ENCODE measurements around the gene LPAR6.
"Not testable (repeated sequence)": the region's sequence is repeated elsewhere in the genome, so short reads cannot be mapped to it uniquely, and the experiment has no call there.

The LPAR6 gene

GRCh38 chr13:48412881-48413351, at the start of gene LPAR6:
LPAR6 (minus strand) TSS chr13:48413113; CDS start chr13:48412423, 690 bp downstream.
- DNase-seq, result no peak

GRCh38 chr13:48457578-48458242, 44.8 kb upstream of the LPAR6 start:
- no peak for DNase-seq

GRCh38 chr13:48456546-48456945, 43.6 kb upstream of the LPAR6 start:
- DNase-seq, result no peak

GRCh38 chr13:48451196-48451595, 38.3 kb upstream of the LPAR6 start:
- not testable (repeated sequence) for DNase-seq

- no peak for DNase-seq
Observed at GRCh38 chr13:48449656-48450055, 36.7 kb upstream of the LPAR6 start.

DNA sequence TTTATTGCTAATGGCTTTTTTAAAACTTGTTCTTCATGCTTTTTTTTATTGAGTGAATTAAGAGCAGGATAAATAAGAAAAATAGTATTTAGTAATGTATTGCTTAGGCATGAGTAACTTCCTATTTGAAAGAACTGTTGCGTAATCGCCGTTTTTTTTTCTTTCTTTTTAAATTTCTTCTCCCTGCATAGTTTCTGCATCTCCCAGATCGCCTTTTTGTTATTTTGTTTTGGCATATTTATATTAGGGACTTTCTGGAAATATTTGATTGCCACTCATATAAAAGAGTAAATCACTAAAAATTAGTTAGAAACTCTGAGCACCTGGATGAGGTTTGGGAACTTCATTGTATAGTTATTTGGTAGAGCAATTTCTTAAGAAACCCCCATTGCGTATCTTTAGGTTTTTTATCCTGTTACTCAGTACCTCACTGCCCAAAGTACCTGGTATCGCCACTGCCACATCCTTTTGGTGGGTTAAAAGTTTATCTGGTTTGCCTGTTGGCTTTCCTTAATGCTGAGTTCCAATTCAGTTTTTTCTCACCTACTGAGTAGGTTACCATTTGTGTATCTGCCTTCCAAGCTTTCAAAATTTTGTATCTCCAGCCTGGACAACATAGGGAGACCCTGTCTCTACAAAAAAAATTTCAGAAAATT, 36.2 kb upstream of the LPAR6 start:
- DNase-seq, result no peak

DNA sequence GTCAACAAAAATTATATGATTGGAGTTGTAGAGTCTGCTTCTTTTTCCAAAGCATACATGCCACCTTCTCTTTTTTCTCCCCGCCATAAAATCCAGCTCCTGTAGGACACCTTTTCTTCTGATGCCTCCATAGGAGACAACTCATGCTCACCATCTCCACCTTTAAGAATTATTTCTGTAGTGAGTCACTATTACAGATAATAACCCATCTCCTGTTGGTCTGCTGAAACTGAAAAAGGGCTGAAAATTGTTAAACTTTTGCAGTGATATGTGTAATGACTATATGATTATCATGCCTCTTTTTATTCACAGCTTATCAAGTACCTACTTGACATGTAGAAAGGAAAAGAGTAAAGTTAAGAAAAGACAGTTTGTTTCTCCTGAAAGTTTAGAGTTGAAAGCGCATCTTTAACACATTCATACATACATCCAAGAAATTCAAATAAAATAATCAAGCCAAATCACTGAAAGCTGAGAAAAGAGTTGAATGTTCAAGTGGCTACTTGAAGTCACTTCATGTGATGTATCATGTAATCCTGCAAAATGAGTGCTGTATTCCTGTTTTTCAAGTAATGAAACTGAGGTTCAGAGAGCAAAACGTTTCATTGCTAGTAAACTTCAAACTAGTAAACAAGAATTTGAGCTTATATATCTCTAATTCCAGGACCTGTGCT, 35.5 kb upstream of the LPAR6 start:
- DNase-seq, result no peak

GRCh38 chr13:48446464-48446863, 33.6 kb upstream of the LPAR6 start:
- no peak for DNase-seq

DNA sequence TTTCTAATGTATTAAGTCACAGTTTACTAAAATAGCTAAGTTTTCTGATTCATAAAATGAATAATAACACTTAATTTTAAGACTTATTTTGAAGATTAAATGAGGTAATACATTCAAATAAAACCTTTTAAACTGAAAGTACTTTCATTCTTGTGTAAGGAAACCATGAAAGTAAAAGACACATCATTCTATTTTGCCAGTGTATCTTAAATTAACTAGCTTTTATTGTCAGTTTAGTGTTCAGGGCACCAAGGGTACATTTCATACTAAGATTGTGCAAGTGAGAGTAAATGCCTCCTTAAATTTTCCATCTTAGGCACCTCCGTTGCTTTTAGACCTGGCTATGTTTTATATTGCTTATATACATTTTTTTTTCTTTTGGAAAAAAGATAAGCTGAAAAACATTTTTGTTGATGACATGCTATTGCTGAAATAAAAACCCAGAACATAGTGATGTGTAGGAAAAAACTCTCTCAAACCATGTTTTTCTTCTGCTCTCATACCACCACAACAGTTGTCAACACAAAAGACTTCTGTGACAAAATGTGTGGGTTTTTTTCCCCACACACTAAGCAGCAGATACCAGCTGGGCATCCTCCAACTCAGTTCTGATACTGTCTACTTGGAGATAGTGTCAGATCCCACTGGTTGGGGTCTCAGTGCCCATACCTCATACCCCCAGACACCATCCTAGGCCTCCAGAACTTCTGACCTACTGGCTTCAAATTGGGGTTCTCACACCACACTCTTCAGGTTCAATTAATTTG, 30.7 kb upstream of the LPAR6 start:
- DNase-seq, result no peak

DNA sequence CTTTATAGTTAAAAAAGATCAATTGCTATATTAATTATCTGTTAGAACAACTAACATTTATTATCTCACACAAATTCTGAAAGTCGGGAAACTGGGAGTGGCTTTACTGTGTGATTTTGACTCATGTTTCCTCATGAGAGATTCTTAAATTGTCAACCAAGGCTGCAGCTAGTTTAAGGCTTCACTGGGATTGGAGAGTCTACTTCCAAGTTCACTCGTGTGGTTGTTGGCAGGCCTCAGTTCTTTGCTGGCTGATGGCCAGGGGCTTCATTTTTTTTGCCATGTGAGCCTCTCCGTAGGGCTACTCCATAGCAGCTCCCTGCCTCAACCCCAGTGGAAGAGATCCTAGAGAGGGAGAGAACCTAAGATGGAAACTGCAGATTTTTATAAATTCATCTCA, 24.5 kb upstream of the LPAR6 start:
- DNase-seq, result no peak

- DNase-seq, result no peak
Observed at GRCh38 chr13:48436661-48437288, 23.9 kb upstream of the LPAR6 start.

GRCh38 chr13:48434200-48434599, 21.3 kb upstream of the LPAR6 start:
- DNase-seq, result no peak

GRCh38 chr13:48431987-48432615, 19.2 kb upstream of the LPAR6 start:
- DNase-seq, result no peak

DNA sequence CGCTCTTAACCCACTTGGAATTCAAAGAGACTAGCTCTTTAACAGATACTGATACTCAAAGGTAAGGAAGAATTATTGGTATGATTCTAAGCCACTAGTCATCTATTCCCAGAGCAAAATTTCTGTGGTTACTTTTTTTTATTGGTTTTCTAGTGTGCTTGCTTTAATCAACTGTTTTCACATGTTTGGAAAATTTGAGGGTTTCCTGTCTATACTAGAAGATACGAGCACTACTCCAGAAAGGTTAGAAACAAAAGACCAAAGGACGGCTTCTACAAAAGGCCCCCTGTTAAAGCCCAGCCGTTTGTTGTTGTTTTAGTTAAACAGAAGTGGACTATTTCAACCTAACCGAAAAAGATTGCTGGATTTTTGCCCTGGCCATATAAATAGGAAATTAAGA, 18.5 kb upstream of the LPAR6 start:
- DNase-seq, result no peak

GRCh38 chr13:48429886-48430285, 17.0 kb upstream of the LPAR6 start:
- DNase-seq, result no peak

DNA sequence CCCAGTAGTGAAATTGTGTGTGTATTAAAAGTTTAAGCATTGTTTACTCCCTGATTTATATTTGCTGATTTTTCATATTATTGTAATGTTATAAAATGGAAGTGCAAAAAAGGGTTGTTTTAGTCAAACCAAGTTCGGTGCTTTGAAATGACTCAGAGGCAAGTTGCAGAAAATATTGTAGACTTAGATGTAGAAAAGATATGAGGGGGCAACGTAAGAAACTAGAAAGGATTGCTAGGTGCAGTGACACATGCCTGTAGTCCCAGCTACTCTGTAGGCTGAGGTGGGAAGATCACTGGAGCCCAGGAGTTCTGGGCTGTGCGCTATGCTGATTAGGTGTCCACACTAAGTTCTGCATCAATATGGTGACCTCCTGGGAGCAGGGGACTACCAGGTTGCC, 16.1 kb upstream of the LPAR6 start:
- DNase-seq, result no peak

DNA sequence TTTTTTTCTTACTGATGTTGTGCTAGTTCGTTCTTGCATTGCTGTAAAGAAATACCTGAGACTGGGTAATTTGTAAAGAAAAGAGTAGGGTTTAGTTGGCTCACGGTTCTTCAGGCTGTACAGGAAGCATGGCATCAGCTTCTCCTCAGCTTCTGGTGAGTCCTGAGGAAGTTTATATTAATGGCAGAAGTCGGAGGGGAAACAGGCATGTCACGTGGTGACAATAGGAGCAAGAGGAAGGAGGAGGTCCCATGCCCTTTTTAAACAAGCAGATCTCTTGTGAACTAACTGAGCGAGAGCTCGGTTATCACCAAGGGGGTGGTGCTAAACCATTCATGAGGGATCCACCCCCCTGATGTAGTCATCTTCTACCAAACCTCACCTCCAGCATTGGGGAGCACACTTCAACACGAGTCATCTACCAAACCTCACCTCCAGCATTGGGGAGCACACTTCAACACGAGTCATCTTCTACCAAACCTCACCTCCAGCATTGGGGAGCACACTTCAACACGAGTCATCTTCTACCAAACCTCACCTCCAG, 13.9 kb upstream of the LPAR6 start:
- not testable (repeated sequence) for DNase-seq

DNA sequence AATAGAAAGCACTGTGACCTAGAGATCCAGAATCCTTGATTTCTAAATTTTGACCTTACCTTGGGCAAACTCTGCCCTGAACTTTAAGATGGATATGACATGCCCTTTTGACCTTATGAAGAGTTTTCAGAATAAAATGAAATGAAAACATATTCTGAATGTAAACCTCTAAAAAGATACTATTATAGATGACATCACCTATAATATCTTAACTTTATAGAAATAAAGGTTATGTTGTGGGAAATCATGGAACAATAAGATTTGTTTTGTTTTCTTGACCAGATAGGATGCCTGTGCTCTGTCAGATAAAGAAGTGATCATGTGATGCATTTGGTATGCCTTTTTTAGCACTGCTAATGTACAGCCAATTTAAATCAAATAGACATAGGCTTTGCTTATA, 13.1 kb upstream of the LPAR6 start:
- DNase-seq, result no peak

DNA sequence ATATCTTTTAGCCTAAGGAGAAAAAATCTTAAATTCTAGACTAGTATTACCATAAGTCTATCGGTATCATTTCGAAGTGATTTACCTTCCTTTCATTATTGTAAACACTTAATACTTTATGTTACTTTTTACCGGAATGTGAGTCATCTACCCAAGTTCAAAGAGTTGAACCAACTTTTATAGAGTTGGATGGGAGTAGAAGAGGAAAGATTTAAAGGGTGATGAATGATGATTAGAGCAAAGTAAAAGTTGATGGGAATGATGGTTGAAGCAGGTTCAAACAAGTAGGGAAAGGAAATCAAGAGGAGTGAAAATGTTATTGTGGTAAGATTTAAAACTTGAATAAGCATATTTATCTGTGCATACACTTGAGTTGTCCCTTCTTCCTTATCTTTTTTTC, 11.3 kb upstream of the LPAR6 start:
- DNase-seq, result no peak

GRCh38 chr13:48422003-48422402, 9.1 kb upstream of the LPAR6 start:
- not testable (repeated sequence) for DNase-seq

DNA sequence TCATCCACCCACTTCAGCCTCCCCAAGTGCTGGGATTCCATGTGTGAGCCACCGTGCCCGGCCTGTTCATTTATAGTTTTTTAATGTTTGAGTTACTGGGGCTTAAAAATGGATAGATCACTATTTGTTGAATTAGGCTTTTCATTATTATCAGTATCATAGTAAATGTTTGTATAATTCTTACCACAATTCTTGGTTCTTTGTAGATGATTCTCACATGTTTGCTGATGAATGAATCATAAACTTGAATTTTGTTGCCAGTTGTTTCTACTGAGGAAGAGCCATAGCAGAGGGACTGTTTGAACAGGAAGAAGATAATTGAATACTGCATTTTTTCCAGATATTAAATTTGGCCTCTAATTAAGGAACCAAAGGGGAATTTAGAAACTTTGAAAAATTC, 2.6 kb upstream of the LPAR6 start:
- DNase-seq, result no peak

DNA sequence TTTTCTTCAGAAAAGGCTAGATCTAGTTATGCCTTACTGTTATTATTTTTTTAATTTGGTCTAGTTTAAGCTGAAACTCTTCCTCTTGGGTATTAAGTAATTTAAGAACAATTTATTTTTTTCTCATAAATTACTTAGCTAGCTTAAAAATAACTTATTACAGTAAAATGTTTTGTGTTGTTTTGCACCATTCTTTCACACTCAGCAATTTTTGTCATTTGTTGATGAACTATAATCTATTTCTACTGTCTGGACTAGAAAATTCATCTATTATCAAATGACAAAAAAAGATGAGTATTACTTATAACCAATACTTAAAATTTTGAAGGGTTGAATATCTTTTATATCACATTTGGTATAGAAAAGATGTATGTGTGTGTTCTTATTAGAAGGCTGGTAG, 1.6 kb upstream of the LPAR6 start:
- DNase-seq, result no peak
